Muscle layer of colon (tissue), 2 donors: ENCODE measurements around the gene MBOAT1.

Experiments
- H3K27ac ChIP-seq: one replicate; pipeline ENCODE4 v1.7.0; 2013; ENCODE audit warnings: low read depth, mild to moderate bottlenecking, low read length, moderate library complexity
- H3K27me3 ChIP-seq, 2 donors: one replicate each; pipeline ENCODE4 v1.7.0; 2013; ENCODE audit warnings: low read length in 2 of 2, mild to moderate bottlenecking in 2 of 2; ENCODE audit not compliant: insufficient read depth in 2 of 2, control insufficient read depth in 1 of 2
- H3K36me3 ChIP-seq: one replicate; pipeline ENCODE4 v1.7.0; 2013; ENCODE audit warnings: mild to moderate bottlenecking, low read length; ENCODE audit not compliant: insufficient read depth
- H3K4me1 ChIP-seq: one replicate; pipeline ENCODE4 v1.7.0; 2013; ENCODE audit warnings: mild to moderate bottlenecking, low read length; ENCODE audit not compliant: insufficient read depth
- H3K4me3 ChIP-seq, 2 donors: one replicate each; pipeline ENCODE4 v1.7.0; 2013; ENCODE audit warnings: low read length in 2 of 2, low read depth in 1 of 2, mild to moderate bottlenecking in 1 of 2, moderate library complexity in 1 of 2
- H3K9ac ChIP-seq: one replicate; pipeline ENCODE4 v1.7.0; 2013; ENCODE audit warnings: low read length
- H3K9me3 ChIP-seq: one replicate; pipeline ENCODE4 v1.7.0; 2013; ENCODE audit warnings: mild to moderate bottlenecking, low read length
- donor health status: abdominal sarcoma.
- donor health status: Adenocarcinoma of cecum.

The MBOAT1 gene

GRCh38 chr6:20058121-20058905, 154.0 kb downstream of the MBOAT1 start:
- H3K27me3 ChIP-seq: no peaks in the 10 kb centered on the region
- no peak overlapping the region for H3K9ac ChIP-seq
- no peak overlapping the region for H3K4me3 ChIP-seq
- H3K36me3 ChIP-seq: no peaks in the 10 kb centered on the region
- no peak overlapping the region for H3K27ac ChIP-seq
- no peaks in the 10 kb centered on the region for H3K4me1 ChIP-seq
- no peaks in the 10 kb centered on the region for H3K9me3 ChIP-seq

GRCh38 chr6:20056350-20056992, 155.8 kb downstream of the MBOAT1 start:
- Histone ChIP-seq H3K4me1 (no peaks in the 10 kb centered on the region), H3K4me3 (no peak overlapping the region), H3K9ac (no peak overlapping the region), H3K27me3 (no peaks in the 10 kb centered on the region), H3K9me3 (no peaks in the 10 kb centered on the region), H3K27ac (no peak overlapping the region), H3K36me3 (no peaks in the 10 kb centered on the region)

- H3K9ac ChIP-seq: no peak overlapping the region
- no peaks in the 10 kb centered on the region for H3K9me3 ChIP-seq
- no peaks in the 10 kb centered on the region for H3K36me3 ChIP-seq
- no peak overlapping the region for H3K4me3 ChIP-seq
- H3K27me3 ChIP-seq: no peaks in the 10 kb centered on the region
- no peaks in the 10 kb centered on the region for H3K4me1 ChIP-seq
- no peak overlapping the region for H3K27ac ChIP-seq
Measured at GRCh38 chr6:20055916-20056315, 156.4 kb downstream of the MBOAT1 start.
